GM13977 (cell line): ENCODE measurements around the gene MGAT5.

Source experiments
- DNase-seq: peaks from one replicate; pipeline ENCODE4 v3.0.0; 2012; ENCODE audit warnings: low spot score
- CTCF ChIP-seq: IDR thresholded peaks from 2 replicates; pipeline ENCODE4 v1.5.1; 2012; ENCODE audit warnings: mild to moderate bottlenecking, control low read depth; ENCODE audit not compliant: insufficient read depth; ENCODE audit errors: extremely low read depth, missing control alignments
- in situ Hi-C: fragments of 300-500 bp; cut with MboI; formaldehyde crosslinking; loops from one replicate; pipeline ENCODE4 v1.12.0; 2022; ENCODE audit warnings: low sequenced_read_pairs, low pct_unique_long_range_greater_than_20kb, mixed read lengths, inconsistent platforms; ENCODE audit not compliant: unreplicated experiment

Gene MGAT5

GRCh38 chr2:134449751-134450513 is 196.1 kb downstream of the MGAT5 start:
- DNase-seq: no peak
- no peak for TF ChIP-seq CTCF
- in situ Hi-C loops: loop anchor here (25.0 kb wide), 1 partner anchor 588 kb away; no protein-coding TSS in a partner anchor

GRCh38 chr2:134451347-134451630 is 197.4 kb downstream of the MGAT5 start:
- TF ChIP-seq CTCF: no peak
- no peak for DNase-seq
- in situ Hi-C loops: no loop called here

- TF ChIP-seq CTCF: no peak
- in situ Hi-C loops: no loop called here
- DNase-seq: no peak
Observed at GRCh38 chr2:134452042-134452733, 198.3 kb downstream of the MGAT5 start.

- DNase-seq: no peak
- no peak for TF ChIP-seq CTCF
- in situ Hi-C loops: no loop called here
Observed at GRCh38 chr2:134453476-134453875, 199.6 kb downstream of the MGAT5 start.

- in situ Hi-C loops: no loop called here
- DNase-seq: no peak
- TF ChIP-seq CTCF: no peak
Observed at GRCh38 chr2:134453973-134454372, 200.1 kb downstream of the MGAT5 start.

DNA sequence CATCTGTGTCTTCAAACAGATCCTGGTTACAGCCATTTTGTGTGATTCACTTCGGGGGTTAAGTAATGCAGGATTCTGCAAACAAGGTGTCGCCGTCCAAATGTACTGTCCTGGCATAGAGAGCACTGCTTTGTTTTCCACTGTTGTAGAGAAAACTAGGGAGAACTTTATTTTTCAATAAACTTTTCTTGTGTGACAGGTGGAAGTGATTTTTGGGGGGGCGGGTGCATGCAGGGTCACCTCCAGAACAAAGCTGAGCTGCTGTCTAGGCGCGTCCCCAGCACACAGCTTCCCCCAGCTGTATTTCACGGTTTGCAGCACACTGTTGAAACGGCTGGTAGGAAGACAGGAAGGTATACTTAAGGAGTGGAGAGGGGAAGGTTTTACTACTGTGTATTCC is 200.6 kb downstream of the MGAT5 start:
- in situ Hi-C loops: no loop called here
- no peak for DNase-seq

More for the DNA sequence above, 200.6 kb downstream of the MGAT5 start:
- TF ChIP-seq CTCF: no peak
